Mesendoderm (in vitro differentiated cells): ENCODE measurements around the gene IFT52.

ENCODE experiments used
- DNase-seq: peaks from one replicate; pipeline ENCODE4 v3.0.0; 2013
- H2AK5ac ChIP-seq: 2 replicates; pipeline ENCODE4 v1.6.1; 2013; ENCODE audit warnings: low read length, inconsistent platforms
- H2BK120ac ChIP-seq: 2 replicates; pipeline ENCODE4 v1.6.1; 2013; ENCODE audit warnings: low read depth, mild to moderate bottlenecking, low read length, moderate library complexity, mixed read lengths
- H2BK15ac ChIP-seq: replicated peaks from 2 replicates; pipeline ENCODE4 v1.6.1; 2013; ENCODE audit warnings: low read depth, mild to moderate bottlenecking, moderate library complexity
- H2BK5ac ChIP-seq: 2 replicates; pipeline ENCODE4 v1.6.1; 2013; ENCODE audit warnings: low read length, inconsistent platforms
- H3K18ac ChIP-seq: 2 replicates; pipeline ENCODE4 v1.6.1; 2013; ENCODE audit warnings: mild to moderate bottlenecking, low read length, mixed read lengths
- H3K23ac ChIP-seq: one replicate; pipeline ENCODE4 v1.6.1; 2013; ENCODE audit warnings: low read length
- H3K27ac ChIP-seq: 2 replicates; pipeline ENCODE4 v1.5.1; 2013; ENCODE audit warnings: low read depth, mild to moderate bottlenecking, inconsistent platforms, low read length, moderate library complexity
- H3K27me3 ChIP-seq: 2 replicates; pipeline ENCODE4 v1.6.1; 2013; ENCODE audit warnings: low read length, control low read depth, mild to moderate bottlenecking, inconsistent platforms; ENCODE audit not compliant: insufficient read depth, poor library complexity
- H3K36me3 ChIP-seq: 2 replicates; pipeline ENCODE4 v1.6.1; 2013; ENCODE audit warnings: low read length, inconsistent platforms; ENCODE audit not compliant: control insufficient read depth, insufficient read depth
- H3K4ac ChIP-seq: one replicate; pipeline ENCODE4 v1.6.1; 2013; ENCODE audit warnings: low read depth, mild to moderate bottlenecking, low read length, moderate library complexity
- H3K4me1 ChIP-seq: 2 replicates; pipeline ENCODE4 v1.6.1; 2013; ENCODE audit warnings: low read depth, low read length, inconsistent platforms; ENCODE audit not compliant: control insufficient read depth
- H3K4me2 ChIP-seq: 2 replicates; pipeline ENCODE4 v1.6.1; 2013; ENCODE audit warnings: low read length
- H3K4me3 ChIP-seq: 2 replicates; pipeline ENCODE4 v1.5.1; 2013; ENCODE audit warnings: mild to moderate bottlenecking, low read length
- H3K56ac ChIP-seq: one replicate; pipeline ENCODE4 v1.6.1; 2013; ENCODE audit warnings: low read length
- H3K79me1 ChIP-seq: 2 replicates; pipeline ENCODE4 v1.6.1; 2013; ENCODE audit warnings: low read length, inconsistent platforms
- H3K79me2 ChIP-seq: 2 replicates; pipeline ENCODE4 v1.6.1; 2013; ENCODE audit warnings: mild to moderate bottlenecking, low read length; ENCODE audit not compliant: control insufficient read depth, insufficient read depth
- H3K9ac ChIP-seq: 2 replicates; pipeline ENCODE4 v1.6.1; 2013; ENCODE audit warnings: low read length, inconsistent platforms
- H4K5ac ChIP-seq: one replicate; pipeline ENCODE4 v1.6.1; 2013; ENCODE audit warnings: low read length
- H4K8ac ChIP-seq: one replicate; pipeline ENCODE4 v1.6.1; 2013; ENCODE audit warnings: low read depth, mild to moderate bottlenecking, control low read depth, low read length, moderate library complexity
- whole genome bisulfite sequencing: extraction: QIAGEN DNeasy Blood & Tissue Kit; methylation state at CpG from one replicate; pipeline ENCODE4 v1.1.7; 2013; ENCODE audit warnings: low lambda C conversion rate, missing lambda C conversion rate; ENCODE audit not compliant: insufficient coverage; ENCODE audit errors: extremely low coverage; 5-methylcytosine and 5-hydroxymethylcytosine counted together

The IFT52 gene

DNA sequence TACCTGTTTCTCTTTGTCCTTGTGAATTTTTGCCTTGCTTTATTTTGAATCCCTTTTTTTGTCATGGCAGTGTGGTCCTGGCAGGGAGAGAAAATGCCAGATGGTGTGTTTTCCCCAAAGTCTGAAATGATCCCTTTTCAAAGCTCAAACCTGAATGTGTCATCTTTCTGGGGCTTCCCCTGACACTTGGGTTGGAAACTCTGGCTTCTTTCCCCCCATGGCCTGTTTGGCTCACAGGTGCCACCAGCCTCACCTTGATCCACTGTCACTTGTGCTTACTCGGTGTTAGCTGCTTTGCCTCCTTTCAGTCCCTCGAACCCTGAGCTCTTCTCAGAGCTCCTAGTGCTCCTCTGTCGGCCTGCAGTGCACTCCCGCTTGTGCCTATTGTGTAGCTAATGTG lies 98.4 kb downstream of the IFT52 start:
- peaks cover 11% of the 10 kb centered on the region for H3K36me3 ChIP-seq
- no peak overlapping the region for H3K27ac ChIP-seq
- no peak for DNase-seq
- no peak overlapping the region for H2AK5ac ChIP-seq
- WGBS = no CpG with 5 or more reads among the region's 4 CpGs
- H3K27me3 ChIP-seq = no peaks in the 10 kb centered on the region
- no peak overlapping the region for H3K56ac ChIP-seq
- no peak overlapping the region for H4K8ac ChIP-seq
- H3K4me1 ChIP-seq = no peaks in the 10 kb centered on the region
- H3K4me2 ChIP-seq = no peak overlapping the region
- no peak overlapping the region for H3K23ac ChIP-seq
- no peak overlapping the region for H3K18ac ChIP-seq
- no peak overlapping the region for H3K9ac ChIP-seq
- H4K5ac ChIP-seq = no peak overlapping the region
- no peak overlapping the region for H2BK120ac ChIP-seq
- H3K79me2 ChIP-seq = no peaks in the 10 kb centered on the region
- H3K79me1 ChIP-seq = peaks cover 5% of the 10 kb centered on the region
- no peak overlapping the region for H2BK15ac ChIP-seq
- H3K4me3 ChIP-seq = no peak overlapping the region
- no peak overlapping the region for H2BK5ac ChIP-seq
- no peak overlapping the region for H3K4ac ChIP-seq

- peaks cover 10% of the 10 kb centered on the region for H3K36me3 ChIP-seq
- H2BK5ac ChIP-seq = no peak overlapping the region
- no peak overlapping the region for H3K18ac ChIP-seq
- H2BK15ac ChIP-seq = no peak overlapping the region
- H4K8ac ChIP-seq = no peak overlapping the region
- H3K4me2 ChIP-seq = no peak overlapping the region
- no peaks in the 10 kb centered on the region for H3K4me1 ChIP-seq
- no peak overlapping the region for H3K9ac ChIP-seq
- DNase-seq = no peak
- no peak overlapping the region for H3K27ac ChIP-seq
- WGBS = no CpG with 5 or more reads among the region's 9 CpGs
- no peak overlapping the region for H2AK5ac ChIP-seq
- peaks cover 4% of the 10 kb centered on the region for H3K79me1 ChIP-seq
- H4K5ac ChIP-seq = no peak overlapping the region
- H3K23ac ChIP-seq = no peak overlapping the region
- no peaks in the 10 kb centered on the region for H3K27me3 ChIP-seq
- no peaks in the 10 kb centered on the region for H3K79me2 ChIP-seq
- H3K56ac ChIP-seq = no peak overlapping the region
- no peak overlapping the region for H3K4me3 ChIP-seq
- no peak overlapping the region for H3K4ac ChIP-seq
- H2BK120ac ChIP-seq = no peak overlapping the region
Measured at GRCh38 chr20:43690943-43691598, 100.3 kb downstream of the IFT52 start.

GRCh38 chr20:43691928-43692524 lies 101.3 kb downstream of the IFT52 start:
- H4K5ac ChIP-seq = no peak overlapping the region
- no CpG with 5 or more reads among the region's 5 CpGs for WGBS
- H3K4me2 ChIP-seq = no peak overlapping the region
- H2BK5ac ChIP-seq = no peak overlapping the region
- H3K27me3 ChIP-seq = no peaks in the 10 kb centered on the region
- no peaks in the 10 kb centered on the region for H3K79me2 ChIP-seq
- H3K4ac ChIP-seq = no peak overlapping the region
- H3K4me1 ChIP-seq = no peaks in the 10 kb centered on the region
- no peak overlapping the region for H2AK5ac ChIP-seq
- H3K18ac ChIP-seq = no peak overlapping the region
- H3K79me1 ChIP-seq = peaks cover 2% of the 10 kb centered on the region
- H3K4me3 ChIP-seq = no peak overlapping the region
- no peak overlapping the region for H2BK120ac ChIP-seq
- no peak overlapping the region for H3K27ac ChIP-seq
- peak; percentile 67 for DNase-seq
- no peak overlapping the region for H2BK15ac ChIP-seq
- H3K36me3 ChIP-seq = peaks cover 8% of the 10 kb centered on the region
- no peak overlapping the region for H3K56ac ChIP-seq
- H3K9ac ChIP-seq = no peak overlapping the region
- no peak overlapping the region for H4K8ac ChIP-seq
- H3K23ac ChIP-seq = no peak overlapping the region

DNA sequence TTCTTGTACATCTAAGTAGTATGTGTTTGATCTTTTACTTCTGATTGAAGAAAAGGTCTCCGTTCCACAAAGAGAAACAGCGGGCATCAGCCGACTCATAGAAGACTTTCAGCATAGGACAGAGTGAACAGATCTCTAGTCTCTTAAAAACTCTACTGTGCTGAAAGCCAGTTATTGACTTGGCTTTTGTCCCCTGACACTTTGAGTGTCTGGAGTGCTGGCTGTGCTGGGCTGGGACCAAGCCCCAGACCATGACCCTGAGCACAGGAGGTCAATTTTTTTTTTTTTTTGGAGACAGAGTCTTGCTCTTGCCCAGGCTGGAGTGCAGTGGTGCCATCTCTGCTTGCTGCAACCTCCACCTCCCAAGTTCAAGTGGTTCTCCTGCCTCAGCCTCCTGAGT lies 104.0 kb downstream of the IFT52 start:
- H2BK5ac ChIP-seq = no peak overlapping the region
- no peak overlapping the region for H3K9ac ChIP-seq
- H3K4me2 ChIP-seq = no peak overlapping the region
- H3K56ac ChIP-seq = no peak overlapping the region
- H2AK5ac ChIP-seq = no peak overlapping the region
- H3K36me3 ChIP-seq = peaks cover 10% of the 10 kb centered on the region
- no peak overlapping the region for H2BK15ac ChIP-seq
- H3K4ac ChIP-seq = no peak overlapping the region
- no peak overlapping the region for H3K23ac ChIP-seq
- no peaks in the 10 kb centered on the region for H3K4me1 ChIP-seq
- no peak overlapping the region for H3K4me3 ChIP-seq
- no peak overlapping the region for H4K5ac ChIP-seq
- no peak overlapping the region for H3K18ac ChIP-seq
- H3K79me2 ChIP-seq = no peaks in the 10 kb centered on the region
- H2BK120ac ChIP-seq = no peak overlapping the region
- no peak overlapping the region for H3K27ac ChIP-seq
- no CpG with 5 or more reads among the region's 3 CpGs for WGBS
- no peak overlapping the region for H4K8ac ChIP-seq
- DNase-seq = no peak
- H3K27me3 ChIP-seq = no peaks in the 10 kb centered on the region
- peaks cover 2% of the 10 kb centered on the region for H3K79me1 ChIP-seq

GRCh38 chr20:43695571-43695970 lies 104.8 kb downstream of the IFT52 start:
- no peak overlapping the region for H3K4me2 ChIP-seq
- H4K5ac ChIP-seq = no peak overlapping the region
- no peak overlapping the region for H3K18ac ChIP-seq
- no peak overlapping the region for H2BK5ac ChIP-seq
- no peak overlapping the region for H4K8ac ChIP-seq
- no peak overlapping the region for H3K4ac ChIP-seq
- no peak overlapping the region for H2BK120ac ChIP-seq
- H3K23ac ChIP-seq = no peak overlapping the region
- H3K27me3 ChIP-seq = no peaks in the 10 kb centered on the region
- H3K79me1 ChIP-seq = peaks cover 5% of the 10 kb centered on the region
- H3K4me1 ChIP-seq = no peaks in the 10 kb centered on the region
- no peak overlapping the region for H2BK15ac ChIP-seq
- no peak overlapping the region for H3K4me3 ChIP-seq
- no peak overlapping the region for H2AK5ac ChIP-seq
- WGBS = no CpG with 5 or more reads among the region's 8 CpGs
- DNase-seq = no peak
- H3K79me2 ChIP-seq = no peaks in the 10 kb centered on the region
- H3K36me3 ChIP-seq = peaks cover 12% of the 10 kb centered on the region
- no peak overlapping the region for H3K9ac ChIP-seq
- H3K27ac ChIP-seq = no peak overlapping the region
- H3K56ac ChIP-seq = no peak overlapping the region
